ENCODE results near the gene DDX6. TPM values are rescaled to one million over a fixed set of nuclear protein-coding genes. Genes with fewer than 3 reads are reported as not detected.

DDX6 gene
- total RNA-seq, 1 donor from 2014 or later, result 134 TPM

- DNase-seq, result no peak
- intact Hi-C loops (cut with micrococcal nuclease), result loop anchor here (10.0 kb wide), 1 partner anchor 265 kb away; no protein-coding TSS in a partner anchor
- H3K27ac ChIP-seq (replicated peaks), result no peak overlapping the region
- peaks cover 10% of the 10 kb centered on the region for H3K9me3 ChIP-seq (replicated peaks)
- no peaks in the 10 kb centered on the region for H3K4me1 ChIP-seq
- H3K36me3 ChIP-seq, result no peaks in the 10 kb centered on the region
- TF ChIP-seq CTCF (IDR thresholded peaks at IDR 0.05; ENCODE audit: borderline replicate concordance), result no peak
- H3K4me3 ChIP-seq, result no peak overlapping the region
- no peaks in the 10 kb centered on the region for H3K27me3 ChIP-seq (ENCODE audit: low read depth)
These were observed 91.3 kb downstream of the DDX6 start for GRCh38 chr11:118699506-118700220.

Other genes with a start within 250 kb of the DDX6 start
- 26.0 TPM for gene IFT46, start 225.2 kb downstream of the DDX6 start, total RNA-seq
- 99.4 TPM for gene ARCN1, start 218.8 kb downstream of the DDX6 start, total RNA-seq
- gene PHLDB1, start 183.5 kb downstream of the DDX6 start, total RNA-seq, result 102 TPM
- not detected for gene TREH, start 111.5 kb downstream of the DDX6 start, total RNA-seq
- gene CXCR5, start 92.7 kb upstream of the DDX6 start, total RNA-seq, result not detected
- 43.8 TPM for gene BCL9L, start 134.8 kb upstream of the DDX6 start, total RNA-seq
- gene UPK2, start 165.1 kb upstream of the DDX6 start, total RNA-seq, result not detected
- gene FOXR1, start 180.6 kb upstream of the DDX6 start, total RNA-seq, result not detected
- gene CENATAC, start 207.0 kb upstream of the DDX6 start, total RNA-seq, result 9.7 TPM
- 767 TPM for gene RPS25, start 227.2 kb upstream of the DDX6 start, total RNA-seq
- 32.7 TPM for gene TRAPPC4, start 227.6 kb upstream of the DDX6 start, total RNA-seq
- gene SLC37A4, start 239.7 kb upstream of the DDX6 start, total RNA-seq, result 5.4 TPM